Ascending aorta (tissue), 2 donors: Measurements from ENCODE around the gene KDM2A. TPM values are rescaled to one million over a fixed set of nuclear protein-coding genes. Genes with fewer than 3 reads are reported as not detected.

ENCODE experiments used
- DNase-seq, 2 donors: peaks; one replicate each; pipeline ENCODE4 v3.0.0-alpha.2; 2019; ENCODE audit warnings: low spot score in 2 of 2
- H3K27ac ChIP-seq, 2 donors: fragments of 200-600 bp; sonication (generic); one replicate each; pipeline ENCODE4 v1.5.1; 2016 to 2017; ENCODE audit warnings: mild to moderate bottlenecking in 1 of 2
- H3K27me3 ChIP-seq: fragments of 200-600 bp; sonication (generic); one replicate; pipeline ENCODE4 v1.5.1; 2017
- H3K36me3 ChIP-seq, 2 donors: fragments of 200-600 bp; sonication (generic); one replicate each; pipeline ENCODE4 v1.5.1; 2016
- H3K4me1 ChIP-seq, 2 donors: fragments of 200-600 bp; sonication (generic); one replicate each; pipeline ENCODE4 v1.5.1; 2016 to 2017; ENCODE audit warnings: mild to moderate bottlenecking in 1 of 2
- H3K4me3 ChIP-seq, 2 donors: fragments of 200-600 bp; sonication (generic); one replicate each; pipeline ENCODE4 v1.5.1; 2016 to 2017; ENCODE audit warnings: mild to moderate bottlenecking in 1 of 2
- H3K9me3 ChIP-seq, 2 donors: fragments of 200-600 bp; sonication (generic); one replicate each; pipeline ENCODE4 v1.5.1; 2016
- intact Hi-C: fragments of 100-400 bp; cut with DNase I; formaldehyde crosslinking; loops from one replicate; pipeline ENCODE4 v1.15.1; 2023
- total RNA-seq: library from RNA; depleted of rRNA; stranded (reverse); fragments of >200 nt; gene quantifications from one replicate; pipeline ENCODE4 v1.1.0, GENCODE V29; 2016
- TF ChIP-seq, protein P1 (sequence below), 3 experiments: fragments of 200-600 bp in 2 of 3; fragments of 450-650 bp in 1 of 3; sonication (generic) in 2 of 3; IDR thresholded peaks; one replicate each; pipeline ENCODE4 v1.5.1; 2016 to 2019; ENCODE audit warnings: antibody characterized with exemption in 3 of 3, mild to moderate bottlenecking in 1 of 3, moderate library complexity in 1 of 3

Gene KDM2A
- total RNA-seq, 1 donor from 2014 or later = 129 TPM

DNA sequence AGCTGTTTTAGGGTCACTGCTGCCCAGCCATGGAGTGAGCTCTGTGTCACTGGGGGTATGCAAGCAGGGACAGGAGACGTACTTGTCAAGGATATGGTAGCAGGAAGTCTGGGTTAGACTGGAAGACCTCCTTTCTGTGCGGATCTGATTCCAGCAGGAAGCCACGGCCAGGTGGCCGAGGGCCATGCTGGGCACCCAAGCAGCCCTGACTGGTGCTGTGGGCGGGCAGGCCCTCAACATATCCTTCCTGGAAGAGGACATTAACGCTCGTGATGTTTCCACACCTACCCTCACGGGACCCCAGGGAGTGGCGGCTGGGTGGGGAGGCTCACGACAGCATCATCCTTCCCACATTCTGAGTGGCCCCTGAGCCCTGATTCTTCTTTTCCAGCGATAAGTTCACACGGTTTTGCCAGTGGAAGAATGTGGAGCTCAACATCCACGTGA lies 161.3 kb downstream of the KDM2A start:
- no peak for DNase-seq
- no peak overlapping the region for H3K4me3 ChIP-seq
- H3K4me1 ChIP-seq = peaks cover 18 to 25% of the 10 kb centered on the region in 2 donors
- intact Hi-C loops = no loop called here
- peak overlapping the region; percentile 28 to 41 for H3K27ac ChIP-seq
- TF ChIP-seq, protein P1, sequence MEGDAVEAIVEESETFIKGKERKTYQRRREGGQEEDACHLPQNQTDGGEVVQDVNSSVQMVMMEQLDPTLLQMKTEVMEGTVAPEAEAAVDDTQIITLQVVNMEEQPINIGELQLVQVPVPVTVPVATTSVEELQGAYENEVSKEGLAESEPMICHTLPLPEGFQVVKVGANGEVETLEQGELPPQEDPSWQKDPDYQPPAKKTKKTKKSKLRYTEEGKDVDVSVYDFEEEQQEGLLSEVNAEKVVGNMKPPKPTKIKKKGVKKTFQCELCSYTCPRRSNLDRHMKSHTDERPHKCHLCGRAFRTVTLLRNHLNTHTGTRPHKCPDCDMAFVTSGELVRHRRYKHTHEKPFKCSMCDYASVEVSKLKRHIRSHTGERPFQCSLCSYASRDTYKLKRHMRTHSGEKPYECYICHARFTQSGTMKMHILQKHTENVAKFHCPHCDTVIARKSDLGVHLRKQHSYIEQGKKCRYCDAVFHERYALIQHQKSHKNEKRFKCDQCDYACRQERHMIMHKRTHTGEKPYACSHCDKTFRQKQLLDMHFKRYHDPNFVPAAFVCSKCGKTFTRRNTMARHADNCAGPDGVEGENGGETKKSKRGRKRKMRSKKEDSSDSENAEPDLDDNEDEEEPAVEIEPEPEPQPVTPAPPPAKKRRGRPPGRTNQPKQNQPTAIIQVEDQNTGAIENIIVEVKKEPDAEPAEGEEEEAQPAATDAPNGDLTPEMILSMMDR (IDR thresholded peaks at IDR 0.05) = no peak
- peaks cover 64 to 69% of the 10 kb centered on the region in 2 donors for H3K36me3 ChIP-seq
- no peaks in the 10 kb centered on the region for H3K27me3 ChIP-seq
- no peaks in the 10 kb centered on the region for H3K9me3 ChIP-seq

DNA sequence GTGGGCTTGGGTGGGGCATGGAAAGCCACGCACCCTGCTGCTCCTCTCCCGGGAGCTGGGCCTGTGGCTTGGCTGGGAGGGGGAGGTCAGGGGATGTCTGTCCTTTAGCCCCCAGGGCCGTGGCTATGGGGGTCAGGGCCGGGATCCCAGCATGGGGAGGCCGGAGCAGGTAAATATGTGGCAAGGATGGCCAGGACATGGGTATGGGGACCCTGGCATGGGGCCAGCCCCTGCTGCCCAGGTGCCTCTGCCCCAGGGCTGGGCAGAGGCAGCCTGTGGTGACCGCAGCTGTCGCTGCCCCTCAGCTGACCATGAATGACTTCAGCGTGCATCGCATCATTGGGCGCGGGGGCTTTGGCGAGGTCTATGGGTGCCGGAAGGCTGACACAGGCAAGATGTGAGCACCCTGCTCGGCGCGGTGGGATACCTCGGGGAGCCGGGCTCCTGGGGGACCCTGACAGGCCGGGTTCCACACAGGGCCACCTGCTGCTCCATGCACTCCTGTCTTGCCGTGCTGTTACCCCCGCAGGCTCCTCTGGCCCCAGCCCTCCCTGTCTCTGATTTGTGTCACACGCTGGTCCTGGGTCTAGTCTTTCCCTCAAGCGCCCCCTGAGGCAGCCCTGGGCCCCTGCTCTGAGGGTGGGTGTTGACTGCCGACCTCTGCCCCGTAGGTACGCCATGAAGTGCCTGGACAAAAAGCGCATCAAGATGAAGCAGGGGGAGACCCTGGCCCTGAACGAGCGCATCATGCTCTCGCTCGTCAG lies 161.9 kb downstream of the KDM2A start:
- H3K27me3 ChIP-seq = no peaks in the 10 kb centered on the region
- no peaks in the 10 kb centered on the region for H3K9me3 ChIP-seq
- no peak for DNase-seq
- H3K36me3 ChIP-seq = peaks cover 70 to 75% of the 10 kb centered on the region in 2 donors
- H3K27ac ChIP-seq = peak overlapping the region; percentile 28 to 41
- H3K4me1 ChIP-seq = peaks cover 18 to 19% of the 10 kb centered on the region in 2 donors
- no peak overlapping the region for H3K4me3 ChIP-seq
- TF ChIP-seq, protein P1 (IDR thresholded peaks at IDR 0.05) = no peak
- intact Hi-C loops = no loop called here

DNA sequence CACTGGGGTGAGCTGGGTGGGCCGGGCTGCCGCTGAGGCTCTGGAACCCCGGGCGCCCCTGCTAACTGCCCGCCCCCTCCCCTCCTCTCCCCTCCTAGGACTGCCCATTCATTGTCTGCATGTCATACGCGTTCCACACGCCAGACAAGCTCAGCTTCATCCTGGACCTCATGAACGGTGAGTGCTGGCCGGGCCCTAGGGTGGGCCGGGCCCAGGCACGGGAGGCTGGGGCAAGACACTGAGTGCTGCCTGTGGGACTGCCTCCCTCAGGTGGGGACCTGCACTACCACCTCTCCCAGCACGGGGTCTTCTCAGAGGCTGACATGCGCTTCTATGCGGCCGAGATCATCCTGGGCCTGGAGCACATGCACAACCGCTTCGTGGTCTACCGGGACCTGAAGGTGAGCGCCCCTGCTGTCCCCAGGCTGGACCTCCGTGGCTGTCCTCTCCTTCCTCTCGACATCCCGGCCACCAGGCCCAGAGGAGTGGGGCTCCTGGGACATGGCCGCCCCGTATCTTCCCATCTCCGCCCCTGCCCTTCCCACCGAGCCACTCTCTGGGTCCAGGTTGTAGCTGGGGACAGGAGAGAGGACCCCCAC lies 162.6 kb downstream of the KDM2A start:
- TF ChIP-seq, protein P1 (IDR thresholded peaks at IDR 0.05) = no peak
- H3K27me3 ChIP-seq = no peaks in the 10 kb centered on the region
- H3K9me3 ChIP-seq = no peaks in the 10 kb centered on the region
- intact Hi-C loops = no loop called here
- H3K27ac ChIP-seq = peak overlapping the region in 1 of 2 donors; percentile 41
- peaks cover 14 to 16% of the 10 kb centered on the region in 2 donors for H3K4me1 ChIP-seq
- peaks cover 71 to 80% of the 10 kb centered on the region in 2 donors for H3K36me3 ChIP-seq
- no peak overlapping the region for H3K4me3 ChIP-seq
- DNase-seq = no peak

GRCh38 chr11:67282155-67282875 lies 163.3 kb downstream of the KDM2A start:
- no peak for DNase-seq
- Histone ChIP-seq H3K36me3 (peaks cover 71 to 84% of the 10 kb centered on the region in 2 donors), H3K4me3 (no peak overlapping the region), H3K27ac (peak overlapping the region; percentile 23 to 42), H3K4me1 (peaks cover 7 to 12% of the 10 kb centered on the region in 2 donors), H3K27me3 (no peaks in the 10 kb centered on the region), H3K9me3 (no peaks in the 10 kb centered on the region)
- intact Hi-C loops = no loop called here
- TF ChIP-seq, protein P1 (IDR thresholded peaks at IDR 0.05) = no peak

GRCh38 chr11:67282876-67283371 lies 163.9 kb downstream of the KDM2A start:
- intact Hi-C loops = no loop called here
- Histone ChIP-seq H3K36me3 (peaks cover 71 to 84% of the 10 kb centered on the region in 2 donors), H3K27ac (peak overlapping the region; percentile 23 to 42), H3K4me1 (peaks cover 8 to 13% of the 10 kb centered on the region in 2 donors), H3K9me3 (no peaks in the 10 kb centered on the region), H3K27me3 (no peaks in the 10 kb centered on the region), H3K4me3 (no peak overlapping the region)
- TF ChIP-seq, protein P1 (IDR thresholded peaks at IDR 0.05) = no peak
- DNase-seq = no peak
